Hepatocyte (in vitro differentiated cells): Measurements from ENCODE around the gene MAP3K6. TPM values are rescaled to one million over a fixed set of nuclear protein-coding genes. Genes with fewer than 3 reads are reported as not detected.

Experiments
- DNase-seq: peaks from one replicate; pipeline ENCODE4 v3.0.0-alpha.2; 2016; ENCODE audit warnings: low spot score
- H2AFZ ChIP-seq: fragments of 200-600 bp; sonication (generic); 2 replicates; pipeline ENCODE4 v1.6.0; 2016; ENCODE audit warnings: antibody characterized with exemption, mild to moderate bottlenecking
- H3K27ac ChIP-seq: fragments of 200-600 bp; sonication (generic); 2 replicates; pipeline ENCODE4 v1.5.1; 2016; ENCODE audit warnings: mild to moderate bottlenecking
- H3K27me3 ChIP-seq: fragments of 200-600 bp; sonication (generic); 2 replicates; pipeline ENCODE4 v1.6.1; 2016
- H3K36me3 ChIP-seq: fragments of 200-600 bp; sonication (generic); replicated peaks from 2 replicates; pipeline ENCODE4 v1.5.1; 2016; ENCODE audit warnings: low read depth; ENCODE audit not compliant: insufficient read depth
- H3K4me1 ChIP-seq: fragments of 200-600 bp; sonication (generic); 2 replicates; pipeline ENCODE4 v1.5.1; 2016; ENCODE audit warnings: mild to moderate bottlenecking, moderate library complexity; ENCODE audit not compliant: insufficient read depth
- H3K4me2 ChIP-seq: fragments of 200-600 bp; sonication (generic); 2 replicates; pipeline ENCODE4 v1.6.0; 2016
- H3K4me3 ChIP-seq: fragments of 200-600 bp; sonication (generic); 2 replicates; pipeline ENCODE4 v1.5.1; 2016; ENCODE audit warnings: mild to moderate bottlenecking
- H3K79me2 ChIP-seq: fragments of 200-600 bp; sonication (generic); 2 replicates; pipeline ENCODE4 v1.6.0; 2017; ENCODE audit warnings: mild to moderate bottlenecking
- H3K9me2 ChIP-seq: fragments of 200-600 bp; sonication (generic); replicated peaks from 2 replicates; pipeline ENCODE4 v1.6.0; 2017; ENCODE audit warnings: mild to moderate bottlenecking; ENCODE audit not compliant: insufficient read depth
- H3K9me3 ChIP-seq: fragments of 200-600 bp; sonication (generic); 2 replicates; pipeline ENCODE4 v1.5.1; 2016; ENCODE audit warnings: low read depth, mild to moderate bottlenecking
- H4K20me1 ChIP-seq: fragments of 200-600 bp; sonication (generic); 2 replicates; pipeline ENCODE4 v1.6.0; 2016; ENCODE audit warnings: mild to moderate bottlenecking; ENCODE audit not compliant: insufficient read depth, poor library complexity, severe bottlenecking
- EZH2 ChIP-seq: fragments of 200-600 bp; sonication (generic); IDR thresholded peaks from 2 replicates; pipeline ENCODE4 v1.6.1; 2016; ENCODE audit warnings: antibody characterized with exemption, mild to moderate bottlenecking, borderline replicate concordance
- EZH2phosphoT487 ChIP-seq: fragments of 200-600 bp; sonication (generic); IDR thresholded peaks from one replicate; pipeline ENCODE4 v1.6.1; 2018; ENCODE audit warnings: antibody characterized with exemption, mild to moderate bottlenecking, low read depth, moderate library complexity; ENCODE audit not compliant: unreplicated experiment, severe bottlenecking
- WGBS: methylation state at CpG from one replicate; pipeline ENCODE4 v1.1.6; 2016; ENCODE audit warnings: low lambda C conversion rate; ENCODE audit errors: missing lambda C conversion rate; 5-methylcytosine and 5-hydroxymethylcytosine counted together
- polyA plus RNA-seq: library from polyadenylated mRNA; unstranded; fragments of >200 nt; fragmentation: Nextera tagmentation; extraction: Ambion mirVana; gene quantifications from 2 replicates; pipeline ENCODE4 v1.2.1, GENCODE V29; 2016
- total RNA-seq: library from RNA; depleted of rRNA; stranded (reverse); fragments of >200 nt; gene quantifications from 2 replicates; pipeline ENCODE4 v1.2.3, GENCODE V29; 2014
- TF ChIP-seq, protein P1 (sequence below): fragments of 200-600 bp; sonication (generic); IDR thresholded peaks from 2 replicates; pipeline ENCODE4 v1.5.1; 2016; ENCODE audit warnings: antibody characterized with exemption, mild to moderate bottlenecking; ENCODE audit not compliant: poor library complexity

The MAP3K6 gene
- total and polyA plus RNA-seq, 2 experiments from 2014 or later, result 6.3 to 20.4 TPM

- TF ChIP-seq EZH2, result no peak
- TF ChIP-seq, protein P1, sequence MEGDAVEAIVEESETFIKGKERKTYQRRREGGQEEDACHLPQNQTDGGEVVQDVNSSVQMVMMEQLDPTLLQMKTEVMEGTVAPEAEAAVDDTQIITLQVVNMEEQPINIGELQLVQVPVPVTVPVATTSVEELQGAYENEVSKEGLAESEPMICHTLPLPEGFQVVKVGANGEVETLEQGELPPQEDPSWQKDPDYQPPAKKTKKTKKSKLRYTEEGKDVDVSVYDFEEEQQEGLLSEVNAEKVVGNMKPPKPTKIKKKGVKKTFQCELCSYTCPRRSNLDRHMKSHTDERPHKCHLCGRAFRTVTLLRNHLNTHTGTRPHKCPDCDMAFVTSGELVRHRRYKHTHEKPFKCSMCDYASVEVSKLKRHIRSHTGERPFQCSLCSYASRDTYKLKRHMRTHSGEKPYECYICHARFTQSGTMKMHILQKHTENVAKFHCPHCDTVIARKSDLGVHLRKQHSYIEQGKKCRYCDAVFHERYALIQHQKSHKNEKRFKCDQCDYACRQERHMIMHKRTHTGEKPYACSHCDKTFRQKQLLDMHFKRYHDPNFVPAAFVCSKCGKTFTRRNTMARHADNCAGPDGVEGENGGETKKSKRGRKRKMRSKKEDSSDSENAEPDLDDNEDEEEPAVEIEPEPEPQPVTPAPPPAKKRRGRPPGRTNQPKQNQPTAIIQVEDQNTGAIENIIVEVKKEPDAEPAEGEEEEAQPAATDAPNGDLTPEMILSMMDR, result no peak
- no peak for TF ChIP-seq EZH2phosphoT487
- H4K20me1 ChIP-seq, result no peaks in the 10 kb centered on the region
- H3K27me3 ChIP-seq, result no peaks in the 10 kb centered on the region
- peaks cover 16% of the 10 kb centered on the region for H3K4me1 ChIP-seq
- no peak for DNase-seq
- no peak overlapping the region for H3K4me2 ChIP-seq
- no peaks in the 10 kb centered on the region for H3K36me3 ChIP-seq
- 73% methylated on average over 5 of the region's 5 CpGs for WGBS
- no peak overlapping the region for H2AFZ ChIP-seq
- H3K79me2 ChIP-seq, result no peaks in the 10 kb centered on the region
- no peak overlapping the region for H3K27ac ChIP-seq
- H3K9me2 ChIP-seq, result no peaks in the 10 kb centered on the region
- H3K4me3 ChIP-seq, result no peak overlapping the region
- H3K9me3 ChIP-seq, result no peaks in the 10 kb centered on the region
Observed at GRCh38 chr1:27339213-27339612, 27.5 kb downstream of the MAP3K6 start.

GRCh38 chr1:27338751-27339150 is 28.0 kb downstream of the MAP3K6 start:
- no peak for TF ChIP-seq EZH2
- no peak for TF ChIP-seq EZH2phosphoT487
- Histone ChIP-seq H3K79me2 (no peaks in the 10 kb centered on the region), H4K20me1 (no peaks in the 10 kb centered on the region), H3K27me3 (no peaks in the 10 kb centered on the region), H3K4me1 (peaks cover 16% of the 10 kb centered on the region), H3K9me2 (no peaks in the 10 kb centered on the region), H3K4me2 (no peak overlapping the region), H3K36me3 (no peaks in the 10 kb centered on the region), H3K27ac (no peak overlapping the region), H3K9me3 (no peaks in the 10 kb centered on the region), H3K4me3 (no peak overlapping the region), H2AFZ (no peak overlapping the region)
- WGBS, result 93% methylated on average over 6 of the region's 6 CpGs
- DNase-seq, result no peak

GRCh38 chr1:27336756-27337155 is 30.0 kb downstream of the MAP3K6 start:
- TF ChIP-seq EZH2 (no peak), EZH2phosphoT487 (no peak)
- TF ChIP-seq, protein P1, result no peak
- no peaks in the 10 kb centered on the region for H3K9me3 ChIP-seq
- 95% methylated on average over 5 of the region's 5 CpGs for WGBS

DNA sequence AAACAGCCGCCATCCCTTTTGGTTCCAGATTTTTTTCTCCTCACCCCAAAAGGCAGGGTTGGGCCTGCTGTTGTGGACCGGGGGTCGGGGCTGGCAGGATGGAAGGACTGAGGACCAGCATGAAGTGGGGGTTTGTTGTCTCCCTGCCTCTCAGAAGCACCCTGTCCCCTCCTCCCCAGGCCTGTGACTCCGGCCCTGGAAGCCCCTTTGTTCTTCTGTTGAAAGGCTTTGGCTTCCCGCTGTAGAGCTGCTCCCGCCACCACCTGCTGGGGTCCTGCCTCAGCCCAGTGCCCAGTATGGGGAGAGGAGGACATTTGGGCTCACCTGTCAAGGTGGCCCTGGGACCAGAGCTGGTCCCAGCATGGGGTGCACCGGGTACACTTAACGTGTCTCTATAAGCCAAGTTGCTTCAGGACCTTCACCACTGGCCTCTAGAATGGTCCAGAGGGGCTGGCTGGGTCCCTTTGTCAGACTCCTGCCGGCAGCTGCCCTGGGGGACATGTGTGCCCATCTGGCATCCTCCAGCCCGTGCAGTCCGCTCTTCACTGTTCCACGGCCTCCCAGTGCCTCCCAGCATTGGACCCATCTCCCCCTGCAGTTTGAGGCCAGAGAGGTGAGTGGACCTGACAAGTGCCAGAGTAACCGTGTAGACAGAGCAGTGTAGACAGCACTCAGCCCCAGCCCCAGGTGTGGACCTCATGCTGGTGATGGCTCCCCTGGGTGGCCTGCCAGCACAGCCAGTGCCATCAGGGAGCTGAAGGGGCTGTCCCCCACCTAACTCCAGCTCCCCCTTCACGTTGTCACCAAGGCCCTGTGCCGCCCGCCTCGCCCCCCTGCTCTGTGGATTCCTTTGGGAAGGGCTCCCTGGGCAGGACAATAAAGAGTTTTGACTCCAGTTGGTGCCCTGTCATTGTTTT is 31.0 kb downstream of the MAP3K6 start:
- TF ChIP-seq EZH2, result no peak
- TF ChIP-seq EZH2phosphoT487, result no peak
- no peaks in the 10 kb centered on the region for H3K9me2 ChIP-seq
- H2AFZ ChIP-seq, result no peak overlapping the region
- H3K27me3 ChIP-seq, result no peaks in the 10 kb centered on the region
- no peak overlapping the region for H3K27ac ChIP-seq
- 92% methylated on average over 17 of the region's 17 CpGs for WGBS
- H3K9me3 ChIP-seq, result no peaks in the 10 kb centered on the region
- no peaks in the 10 kb centered on the region for H3K4me1 ChIP-seq
- DNase-seq, result no peak
- no peak overlapping the region for H3K4me3 ChIP-seq
- H3K4me2 ChIP-seq, result no peak overlapping the region
- no peaks in the 10 kb centered on the region for H3K79me2 ChIP-seq
- H3K36me3 ChIP-seq, result no peaks in the 10 kb centered on the region
- no peaks in the 10 kb centered on the region for H4K20me1 ChIP-seq

More at GRCh38 chr1:27336756-27337155, 30.0 kb downstream of the MAP3K6 start:
- H4K20me1 ChIP-seq, result no peaks in the 10 kb centered on the region
- H2AFZ ChIP-seq, result no peak overlapping the region
- no peaks in the 10 kb centered on the region for H3K4me1 ChIP-seq
- no peak for DNase-seq
- H3K79me2 ChIP-seq, result no peaks in the 10 kb centered on the region
- no peak overlapping the region for H3K4me2 ChIP-seq
- no peak overlapping the region for H3K27ac ChIP-seq
- H3K36me3 ChIP-seq, result no peaks in the 10 kb centered on the region
- no peaks in the 10 kb centered on the region for H3K27me3 ChIP-seq
- no peak overlapping the region for H3K4me3 ChIP-seq
- no peaks in the 10 kb centered on the region for H3K9me2 ChIP-seq
